ENCODE measurements around the gene BTBD7. TPM values are rescaled to one million over a fixed set of nuclear protein-coding genes. Genes with fewer than 3 reads are reported as not detected.

BTBD7 gene
- total RNA-seq, 2 experiments from 2014 or later: 13.4 to 16.8 TPM

GRCh38 chr14:93306812-93307211, 26.0 kb downstream of the BTBD7 start:
- peaks cover 8% of the 10 kb centered on the region for H3K4me1 Mint-ChIP-seq
- H3K9me3 Mint-ChIP-seq: no peaks in the 10 kb centered on the region
- DNase-seq: no peak
- no peaks in the 10 kb centered on the region for H3K27me3 Mint-ChIP-seq
- no peak overlapping the region for H3K4me3 Mint-ChIP-seq
- CTCF ChIA-PET: no interaction called here
- H3K27ac Mint-ChIP-seq: no peak overlapping the region
- no peaks in the 10 kb centered on the region for H3K36me3 Mint-ChIP-seq (ENCODE audit: low read depth)
- POLR2A ChIA-PET: no interaction called here

- no peak overlapping the region for H3K4me3 Mint-ChIP-seq
- ChIA-PET POLR2A (no interaction called here), CTCF (no interaction called here)
- peaks cover 8% of the 10 kb centered on the region for H3K4me1 Mint-ChIP-seq
- DNase-seq: no peak
- H3K36me3 Mint-ChIP-seq (ENCODE audit: low read depth): no peaks in the 10 kb centered on the region
- no peaks in the 10 kb centered on the region for H3K27me3 Mint-ChIP-seq
- no peaks in the 10 kb centered on the region for H3K9me3 Mint-ChIP-seq
- H3K27ac Mint-ChIP-seq: no peak overlapping the region
Measured at GRCh38 chr14:93305725-93306418, 27.0 kb downstream of the BTBD7 start.

- Mint-ChIP-seq H3K9me3 (no peaks in the 10 kb centered on the region), H3K4me3 (no peak overlapping the region), H3K27ac (no peak overlapping the region), H3K36me3 (ENCODE audit: low read depth) (no peaks in the 10 kb centered on the region), H3K27me3 (no peaks in the 10 kb centered on the region), H3K4me1 (peaks cover 8% of the 10 kb centered on the region)
- no peak for DNase-seq
- ChIA-PET CTCF (no interaction called here), POLR2A (no interaction called here)
Measured at GRCh38 chr14:93304771-93305170, 28.1 kb downstream of the BTBD7 start.

GRCh38 chr14:93303659-93304058, 29.2 kb downstream of the BTBD7 start:
- ChIA-PET CTCF (no interaction called here), POLR2A (no interaction called here)
- H3K4me3 Mint-ChIP-seq: no peak overlapping the region

GRCh38 chr14:93302688-93303581, 29.9 kb downstream of the BTBD7 start:
- Mint-ChIP-seq H3K4me3 (no peak overlapping the region), H3K27ac (no peak overlapping the region), H3K9me3 (no peaks in the 10 kb centered on the region), H3K4me1 (peaks cover 6% of the 10 kb centered on the region), H3K36me3 (ENCODE audit: low read depth) (no peaks in the 10 kb centered on the region), H3K27me3 (no peaks in the 10 kb centered on the region)
- ChIA-PET POLR2A (no interaction called here), CTCF (no interaction called here)
- DNase-seq: no peak

More at GRCh38 chr14:93303659-93304058, 29.2 kb downstream of the BTBD7 start:
- Mint-ChIP-seq H3K27me3 (no peaks in the 10 kb centered on the region), H3K36me3 (ENCODE audit: low read depth) (no peaks in the 10 kb centered on the region), H3K27ac (no peak overlapping the region), H3K9me3 (no peaks in the 10 kb centered on the region), H3K4me1 (peaks cover 6% of the 10 kb centered on the region)
- DNase-seq: no peak

- no peaks in the 10 kb centered on the region for H3K9me3 Mint-ChIP-seq
- H3K27ac Mint-ChIP-seq: no peak overlapping the region
- no peak for DNase-seq
- no peak overlapping the region for H3K4me3 Mint-ChIP-seq
- H3K4me1 Mint-ChIP-seq: peaks cover 4% of the 10 kb centered on the region
- H3K27me3 Mint-ChIP-seq: no peaks in the 10 kb centered on the region
- ChIA-PET CTCF (no interaction called here), POLR2A (no interaction called here)
- no peaks in the 10 kb centered on the region for H3K36me3 Mint-ChIP-seq (ENCODE audit: low read depth)
Measured at GRCh38 chr14:93301821-93302447, 30.9 kb downstream of the BTBD7 start.

GRCh38 chr14:93299866-93300265, 33.0 kb downstream of the BTBD7 start:
- no peak overlapping the region for H3K4me3 Mint-ChIP-seq
- DNase-seq: no peak
- no peak overlapping the region for H3K27ac Mint-ChIP-seq
- CTCF ChIA-PET: no interaction called here
- no peaks in the 10 kb centered on the region for H3K27me3 Mint-ChIP-seq
- no peaks in the 10 kb centered on the region for H3K36me3 Mint-ChIP-seq (ENCODE audit: low read depth)
- H3K4me1 Mint-ChIP-seq: peaks cover 2% of the 10 kb centered on the region
- POLR2A ChIA-PET: no interaction called here
- no peaks in the 10 kb centered on the region for H3K9me3 Mint-ChIP-seq

GRCh38 chr14:93299416-93299815, 33.4 kb downstream of the BTBD7 start:
- peaks cover 2% of the 10 kb centered on the region for H3K4me1 Mint-ChIP-seq
- no peak for DNase-seq
- H3K4me3 Mint-ChIP-seq: no peak overlapping the region
- ChIA-PET POLR2A (no interaction called here), CTCF (interaction anchor here (1.7 kb wide), 1 partner anchor 13 kb away, joined by 5 read pairs; no protein-coding TSS in a partner anchor)
- H3K27ac Mint-ChIP-seq: no peak overlapping the region
- H3K36me3 Mint-ChIP-seq (ENCODE audit: low read depth): peaks cover 3% of the 10 kb centered on the region
- H3K9me3 Mint-ChIP-seq: no peaks in the 10 kb centered on the region
- H3K27me3 Mint-ChIP-seq: no peaks in the 10 kb centered on the region

- no peaks in the 10 kb centered on the region for H3K27me3 Mint-ChIP-seq
- peaks cover 3% of the 10 kb centered on the region for H3K4me1 Mint-ChIP-seq
- peaks cover 12% of the 10 kb centered on the region for H3K36me3 Mint-ChIP-seq (ENCODE audit: low read depth)
- H3K27ac Mint-ChIP-seq: no peak overlapping the region
- H3K4me3 Mint-ChIP-seq: no peak overlapping the region
- POLR2A ChIA-PET: no interaction called here
- no peak for DNase-seq
- CTCF ChIA-PET: no interaction called here
- H3K9me3 Mint-ChIP-seq: no peaks in the 10 kb centered on the region
Measured at GRCh38 chr14:93295541-93296220, 37.2 kb downstream of the BTBD7 start.

- H3K4me1 Mint-ChIP-seq: peaks cover 3% of the 10 kb centered on the region
- H3K27me3 Mint-ChIP-seq: no peaks in the 10 kb centered on the region
- ChIA-PET CTCF (interaction anchor here (1.2 kb wide), 1 partner anchor 12 kb away, joined by 5 read pairs; no protein-coding TSS in a partner anchor), POLR2A (no interaction called here)
- no peak overlapping the region for H3K27ac Mint-ChIP-seq
- no peak overlapping the region for H3K4me3 Mint-ChIP-seq
- DNase-seq: no peak
- H3K36me3 Mint-ChIP-seq (ENCODE audit: low read depth): peaks cover 6% of the 10 kb centered on the region
- H3K9me3 Mint-ChIP-seq: no peaks in the 10 kb centered on the region
Measured at GRCh38 chr14:93286212-93286890, 46.5 kb downstream of the BTBD7 start.

GRCh38 chr14:93285044-93285443, 47.8 kb downstream of the BTBD7 start:
- H3K4me1 Mint-ChIP-seq: peaks cover 3% of the 10 kb centered on the region
- CTCF ChIA-PET: interaction anchor here (0.6 kb wide), 1 partner anchor 257 kb away, joined by 3 read pairs; no protein-coding TSS in a partner anchor
- POLR2A ChIA-PET: no interaction called here
- H3K27me3 Mint-ChIP-seq: no peaks in the 10 kb centered on the region
- no peak for DNase-seq
- peaks cover 6% of the 10 kb centered on the region for H3K36me3 Mint-ChIP-seq (ENCODE audit: low read depth)
- H3K27ac Mint-ChIP-seq: no peak overlapping the region
- no peak overlapping the region for H3K4me3 Mint-ChIP-seq
- H3K9me3 Mint-ChIP-seq: no peaks in the 10 kb centered on the region

GRCh38 chr14:93281937-93282336, 50.9 kb downstream of the BTBD7 start:
- H3K4me3 Mint-ChIP-seq: no peak overlapping the region
- ChIA-PET CTCF (no interaction called here), POLR2A (no interaction called here)
- peaks cover 3% of the 10 kb centered on the region for H3K36me3 Mint-ChIP-seq (ENCODE audit: low read depth)
- H3K9me3 Mint-ChIP-seq: no peaks in the 10 kb centered on the region
- no peak overlapping the region for H3K27ac Mint-ChIP-seq
- no peaks in the 10 kb centered on the region for H3K27me3 Mint-ChIP-seq
- DNase-seq: no peak
- H3K4me1 Mint-ChIP-seq: peaks cover 1% of the 10 kb centered on the region

- POLR2A ChIA-PET: no interaction called here
- H3K27me3 Mint-ChIP-seq: no peaks in the 10 kb centered on the region
- H3K4me1 Mint-ChIP-seq: peaks cover 1% of the 10 kb centered on the region
- DNase-seq: no peak
- H3K36me3 Mint-ChIP-seq (ENCODE audit: low read depth): no peaks in the 10 kb centered on the region
- H3K4me3 Mint-ChIP-seq: no peak overlapping the region
- H3K27ac Mint-ChIP-seq: no peak overlapping the region
- no peaks in the 10 kb centered on the region for H3K9me3 Mint-ChIP-seq
- CTCF ChIA-PET: no interaction called here
Measured at GRCh38 chr14:93280743-93281142, 52.1 kb downstream of the BTBD7 start.

Data from activated CD4-positive, alpha-beta memory T cell treated with anti-CD3 and anti-CD28 coated beads, Interleukin-2, amount 10 ng/mL, durations not matched to agents 7 days and 5 days (primary cell).